Epithelial cell of esophagus (primary cell): ENCODE measurements around the gene TMEM121B.

Experiments
- DNase-seq: peaks from one replicate; pipeline ENCODE4 v3.0.0; 2010; ENCODE audit warnings: low read depth
- H3K4me3 ChIP-seq: 2 replicates; pipeline ENCODE4 v1.5.1; 2011; ENCODE audit warnings: mild to moderate bottlenecking, low read length, control low read depth
- CTCF ChIP-seq: IDR thresholded peaks from 2 replicates; pipeline ENCODE4 v1.5.1; 2011; ENCODE audit warnings: low read depth, mild to moderate bottlenecking, low read length, control low read depth, inconsistent platforms; ENCODE audit not compliant: insufficient read depth; ENCODE audit errors: missing control alignments

The TMEM121B gene

GRCh38 chr22:17138513-17138912, 17.4 kb upstream of the TMEM121B start:
- DNase-seq, result no peak
- TF ChIP-seq CTCF, result no peak
- H3K4me3 ChIP-seq, result no peak overlapping the region

GRCh38 chr22:17137861-17138425, 16.8 kb upstream of the TMEM121B start:
- H3K4me3 ChIP-seq, result no peak overlapping the region
- no peak for DNase-seq
- TF ChIP-seq CTCF, result no peak

- no peak for TF ChIP-seq CTCF
- H3K4me3 ChIP-seq, result no peak overlapping the region
- peak; percentile 28 for DNase-seq
These were observed 16.0 kb upstream of the TMEM121B start for GRCh38 chr22:17137170-17137569.

GRCh38 chr22:17135153-17135760, 14.1 kb upstream of the TMEM121B start:
- no peak overlapping the region for H3K4me3 ChIP-seq
- TF ChIP-seq CTCF, result no peak
- DNase-seq, result no peak

GRCh38 chr22:17133137-17133536, 12.0 kb upstream of the TMEM121B start:
- no peak overlapping the region for H3K4me3 ChIP-seq
- DNase-seq, result no peak
- no peak for TF ChIP-seq CTCF

GRCh38 chr22:17132112-17132511, 11.0 kb upstream of the TMEM121B start:
- no peak for DNase-seq
- no peak overlapping the region for H3K4me3 ChIP-seq
- TF ChIP-seq CTCF, result no peak

- no peak for DNase-seq
- no peak overlapping the region for H3K4me3 ChIP-seq
- TF ChIP-seq CTCF, result no peak
These were observed 10.5 kb upstream of the TMEM121B start for GRCh38 chr22:17131686-17132085.
